Measurements from ENCODE around the gene BTBD9.

DNA sequence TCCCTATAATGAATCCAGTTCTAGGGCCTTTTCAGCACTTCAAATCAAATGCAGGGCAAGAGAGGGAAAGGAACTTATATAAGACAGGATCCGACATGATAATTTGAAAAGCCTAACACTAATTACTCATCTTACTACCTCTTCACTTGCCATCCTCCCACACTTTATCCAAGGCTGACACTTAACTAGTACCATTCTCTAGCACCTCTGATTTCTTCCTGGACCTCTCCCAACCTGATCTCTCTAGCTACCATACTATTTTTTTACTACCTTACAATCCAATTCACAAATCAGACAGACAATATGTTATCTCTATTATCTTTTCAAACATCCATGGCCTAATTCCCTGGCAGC is 50.4 kb downstream of the BTBD9 start:
- TF ChIP-seq CTCF (IDR thresholded peaks at IDR 0.05; ENCODE audit: low read depth, low read length, poor library complexity, severe bottlenecking), result no peak
- no peak for TF ChIP-seq EZH2phosphoT487 (IDR thresholded peaks at IDR 0.05; ENCODE audit: borderline replicate concordance, low read length)

All from DOHH2 (cell line).